Breast epithelium (tissue), 4 donors: ENCODE data around the gene AMFR. TPM values are rescaled to one million over a fixed set of nuclear protein-coding genes. Genes with fewer than 3 reads are reported as not detected.

Experiments
- DNase-seq, 2 donors: peaks; one replicate each; pipeline ENCODE4 v3.0.0-alpha.2; 2019; ENCODE audit warnings: low spot score in 2 of 2
- H3K27ac ChIP-seq, 2 donors: fragments of 200-600 bp; sonication (generic) in 1 of 2; one replicate each; pipeline ENCODE4 v1.5.1; 2016 to 2019; ENCODE audit warnings: mild to moderate bottlenecking in 1 of 2
- H3K27me3 ChIP-seq, 2 donors: fragments of 200-600 bp; sonication (generic) in 1 of 2; one replicate each; pipeline versions ENCODE4 v1.5.1 to v1.6.0; 2017 to 2019; ENCODE audit warnings: control low read depth in 1 of 2, mild to moderate bottlenecking in 1 of 2
- H3K36me3 ChIP-seq: fragments of 200-600 bp; one replicate; pipeline ENCODE4 v1.5.1; 2019
- H3K4me1 ChIP-seq, 2 donors: fragments of 200-600 bp; sonication (generic); one replicate each; pipeline ENCODE4 v1.5.1; 2016 to 2019; ENCODE audit warnings: control low read depth in 1 of 2
- H3K4me3 ChIP-seq, 3 donors: fragments of 200-600 bp; sonication (generic); 1 replicate in 2 of 3; 2 replicates in 1 of 3; pipeline ENCODE4 v1.5.1; 2016 to 2019; ENCODE audit warnings: mild to moderate bottlenecking in 3 of 3, moderate library complexity in 2 of 3
- H3K9me3 ChIP-seq, 2 donors: fragments of 200-600 bp; sonication (generic) in 1 of 2; one replicate each; pipeline ENCODE4 v1.5.1; 2016 to 2019; ENCODE audit warnings: control low read depth in 1 of 2
- POLR2A ChIP-seq: fragments of 450-650 bp; IDR thresholded peaks from one replicate; pipeline ENCODE4 v1.6.1; 2016; ENCODE audit warnings: antibody characterized with exemption, mild to moderate bottlenecking, moderate library complexity
- POLR2AphosphoS5 ChIP-seq, 3 donors: sonication (generic); formaldehyde crosslinking; IDR thresholded peaks; one replicate each; pipeline ENCODE4 v1.6.1; 2017; ENCODE audit warnings: antibody characterized with exemption in 3 of 3
- intact Hi-C: fragments of 100-400 bp; cut with DNase I; formaldehyde crosslinking; loops from one replicate; pipeline ENCODE4 v1.15.1; 2023; ENCODE audit warnings: low total_unique reads
- total RNA-seq, 3 donors: library from RNA; depleted of rRNA; stranded (reverse); fragments of >200 nt; gene quantifications; one replicate each; pipeline ENCODE4 v1.1.0, GENCODE V29; 2016
- TF ChIP-seq, protein P1 (sequence below), 3 donors: fragments of 450-650 bp; IDR thresholded peaks; one replicate each; pipeline ENCODE4 v1.5.1; 2016 to 2017; ENCODE audit warnings: antibody characterized with exemption in 3 of 3, mild to moderate bottlenecking in 3 of 3, moderate library complexity in 3 of 3

AMFR gene
- total RNA-seq, 3 donors from 2014 or later, result 156 to 205 (median 188) TPM

DNA sequence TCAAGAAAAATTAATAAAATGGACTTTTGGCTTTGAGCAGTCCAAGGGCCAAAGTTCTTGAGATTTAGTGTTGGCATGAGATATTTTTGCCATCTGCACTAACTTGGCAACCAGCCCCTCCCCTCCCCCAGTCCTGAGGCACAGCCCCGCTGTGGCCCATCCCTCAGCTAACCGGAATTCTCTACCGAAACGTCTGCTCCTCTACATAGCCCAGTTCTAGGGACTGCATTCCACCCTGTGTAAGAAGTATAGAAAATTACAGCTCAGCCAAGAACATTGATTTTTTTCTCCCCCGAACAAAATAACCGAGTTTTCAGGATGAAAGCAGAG lies 97.5 kb downstream of the AMFR start:
- TF ChIP-seq, protein P1, sequence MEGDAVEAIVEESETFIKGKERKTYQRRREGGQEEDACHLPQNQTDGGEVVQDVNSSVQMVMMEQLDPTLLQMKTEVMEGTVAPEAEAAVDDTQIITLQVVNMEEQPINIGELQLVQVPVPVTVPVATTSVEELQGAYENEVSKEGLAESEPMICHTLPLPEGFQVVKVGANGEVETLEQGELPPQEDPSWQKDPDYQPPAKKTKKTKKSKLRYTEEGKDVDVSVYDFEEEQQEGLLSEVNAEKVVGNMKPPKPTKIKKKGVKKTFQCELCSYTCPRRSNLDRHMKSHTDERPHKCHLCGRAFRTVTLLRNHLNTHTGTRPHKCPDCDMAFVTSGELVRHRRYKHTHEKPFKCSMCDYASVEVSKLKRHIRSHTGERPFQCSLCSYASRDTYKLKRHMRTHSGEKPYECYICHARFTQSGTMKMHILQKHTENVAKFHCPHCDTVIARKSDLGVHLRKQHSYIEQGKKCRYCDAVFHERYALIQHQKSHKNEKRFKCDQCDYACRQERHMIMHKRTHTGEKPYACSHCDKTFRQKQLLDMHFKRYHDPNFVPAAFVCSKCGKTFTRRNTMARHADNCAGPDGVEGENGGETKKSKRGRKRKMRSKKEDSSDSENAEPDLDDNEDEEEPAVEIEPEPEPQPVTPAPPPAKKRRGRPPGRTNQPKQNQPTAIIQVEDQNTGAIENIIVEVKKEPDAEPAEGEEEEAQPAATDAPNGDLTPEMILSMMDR (IDR thresholded peaks at IDR 0.05), result no peak
- TF ChIP-seq POLR2A, result no peak
- TF ChIP-seq POLR2AphosphoS5 (IDR thresholded peaks at IDR 0.05), result no peak
- intact Hi-C loops, result no loop called here

DNA sequence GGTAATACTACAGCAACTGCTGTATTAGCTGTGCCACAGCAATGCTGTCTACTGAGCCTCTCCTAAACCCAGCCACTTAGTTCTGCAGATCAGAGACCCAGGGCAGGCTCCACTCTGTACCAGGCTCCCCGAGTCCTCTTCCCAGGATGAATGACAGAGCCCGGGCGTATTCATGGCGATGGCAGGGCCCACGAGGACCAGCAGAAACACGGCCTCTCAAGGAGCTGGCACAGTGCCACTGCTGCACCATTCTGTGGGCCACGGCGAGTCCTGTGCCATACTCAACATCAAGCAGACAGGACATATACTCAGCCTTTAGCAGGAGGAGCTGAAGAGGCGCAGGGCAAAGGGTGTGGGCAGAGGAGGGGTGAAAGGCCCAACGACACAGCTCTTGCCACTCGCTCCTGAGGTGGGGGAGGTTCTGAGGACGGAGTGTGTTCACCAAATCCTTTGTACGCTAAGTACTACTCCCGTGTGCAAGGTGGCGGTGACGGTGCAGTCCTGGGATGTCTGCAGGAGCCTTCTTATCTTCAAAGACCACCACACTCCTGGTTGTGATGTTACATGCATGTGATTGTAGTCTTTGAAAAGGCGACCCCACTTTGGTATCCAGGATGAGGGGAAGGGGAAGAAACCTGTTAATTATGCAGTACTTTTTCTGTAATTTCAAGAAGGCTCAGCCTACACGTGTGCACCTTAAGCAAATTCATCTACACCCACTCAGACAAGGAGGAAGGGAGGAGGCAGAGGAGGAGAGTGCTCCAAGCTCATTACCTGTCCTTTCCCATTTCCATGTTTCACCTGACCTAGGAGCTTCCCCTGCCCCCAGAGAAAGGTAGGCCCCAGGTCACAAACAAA lies 98.0 kb downstream of the AMFR start:
- H3K36me3 ChIP-seq, result no peaks in the 10 kb centered on the region
- TF ChIP-seq, protein P1 (IDR thresholded peaks at IDR 0.05), result no peak
- TF ChIP-seq POLR2A, result no peak
- no peak overlapping the region for H3K27ac ChIP-seq
- H3K4me1 ChIP-seq, result no peaks in the 10 kb centered on the region
- intact Hi-C loops, result no loop called here
- H3K9me3 ChIP-seq, result no peaks in the 10 kb centered on the region
- H3K27me3 ChIP-seq, result no peaks in the 10 kb centered on the region
- DNase-seq, result no peak
- H3K4me3 ChIP-seq, result no peak overlapping the region

More for the DNA sequence above, 97.5 kb downstream of the AMFR start:
- H3K27me3 ChIP-seq, result no peaks in the 10 kb centered on the region
- no peak for DNase-seq
- no peak overlapping the region for H3K4me3 ChIP-seq
- H3K36me3 ChIP-seq, result no peaks in the 10 kb centered on the region
- no peaks in the 10 kb centered on the region for H3K4me1 ChIP-seq
- no peaks in the 10 kb centered on the region for H3K9me3 ChIP-seq
- H3K27ac ChIP-seq, result no peak overlapping the region

DNA sequence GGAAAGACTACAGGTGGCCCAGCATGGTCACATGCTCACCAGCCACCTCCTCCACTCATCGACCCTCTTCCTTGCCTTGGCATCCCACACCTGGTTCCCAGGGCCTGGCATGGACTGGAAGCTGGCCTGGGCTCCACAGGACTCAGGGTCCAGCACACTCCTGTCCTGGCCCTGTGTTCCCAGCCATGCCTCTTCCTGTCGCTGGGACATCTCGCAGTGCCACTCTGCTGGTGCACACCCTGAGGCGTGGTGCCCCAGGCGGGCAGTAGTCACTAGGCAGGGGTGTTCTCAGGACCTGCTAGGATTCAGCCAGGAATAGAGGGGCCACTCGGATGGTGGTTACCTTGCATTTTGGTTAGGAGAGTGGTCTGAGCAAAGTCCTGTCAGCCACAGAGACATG lies 99.4 kb downstream of the AMFR start:
- intact Hi-C loops, result no loop called here
- no peak overlapping the region for H3K27ac ChIP-seq
- H3K9me3 ChIP-seq, result no peaks in the 10 kb centered on the region
- H3K4me1 ChIP-seq, result no peaks in the 10 kb centered on the region
- H3K27me3 ChIP-seq, result no peaks in the 10 kb centered on the region
- TF ChIP-seq POLR2A (no peak), POLR2AphosphoS5 (IDR thresholded peaks at IDR 0.05) (no peak)
- TF ChIP-seq, protein P1 (IDR thresholded peaks at IDR 0.05), result no peak
- H3K4me3 ChIP-seq, result no peak overlapping the region
- DNase-seq, result no peak
- H3K36me3 ChIP-seq, result no peaks in the 10 kb centered on the region

DNA sequence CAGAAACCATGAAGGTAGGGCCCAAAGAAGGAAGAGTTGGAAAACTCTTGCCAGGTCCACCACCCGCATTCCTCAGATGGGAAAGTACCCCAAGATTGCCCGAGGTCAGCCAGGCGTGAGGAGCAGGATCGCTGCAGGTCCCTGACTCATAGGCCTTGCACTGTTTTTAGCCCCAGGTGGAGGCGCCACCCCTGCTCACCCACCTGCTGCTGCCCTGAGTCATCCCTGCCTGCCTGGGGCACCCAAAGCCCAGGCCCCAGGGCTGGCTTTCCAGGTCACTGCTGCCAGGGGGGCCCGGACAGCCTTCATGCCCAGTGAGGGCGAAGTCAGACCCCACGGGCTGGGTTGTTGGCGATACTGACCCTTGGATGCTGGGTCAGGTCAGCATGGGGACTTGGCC lies 100.9 kb downstream of the AMFR start:
- Histone ChIP-seq H3K4me1 (no peaks in the 10 kb centered on the region), H3K36me3 (no peaks in the 10 kb centered on the region), H3K9me3 (no peaks in the 10 kb centered on the region), H3K27me3 (no peaks in the 10 kb centered on the region), H3K4me3 (no peak overlapping the region), H3K27ac (no peak overlapping the region)
- TF ChIP-seq, protein P1 (IDR thresholded peaks at IDR 0.05), result no peak
- TF ChIP-seq POLR2AphosphoS5 (IDR thresholded peaks at IDR 0.05) (no peak), POLR2A (no peak)
- intact Hi-C loops, result no loop called here
- DNase-seq, result no peak

DNA sequence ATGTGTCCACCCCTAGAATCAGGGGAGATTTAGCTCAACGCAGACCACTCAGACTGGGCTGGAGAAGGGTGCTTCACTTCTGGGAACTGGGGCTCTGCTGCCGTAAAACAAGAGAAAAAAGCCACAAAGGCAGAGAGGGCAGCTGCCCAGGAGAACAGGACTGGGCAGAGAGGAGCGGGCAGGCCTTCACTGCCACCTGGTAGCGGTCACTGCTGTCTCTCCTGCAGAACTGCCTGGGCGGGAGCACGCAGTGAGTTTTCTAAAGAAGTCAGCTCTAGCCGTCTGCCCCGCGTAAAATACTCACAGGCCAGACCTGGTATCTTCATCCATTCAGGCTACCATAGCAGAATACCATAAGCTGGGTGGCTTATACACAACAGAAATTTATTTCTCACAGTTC lies 103.8 kb downstream of the AMFR start:
- Histone ChIP-seq H3K36me3 (no peaks in the 10 kb centered on the region), H3K27me3 (no peaks in the 10 kb centered on the region), H3K4me1 (no peaks in the 10 kb centered on the region), H3K4me3 (no peak overlapping the region), H3K9me3 (no peaks in the 10 kb centered on the region), H3K27ac (no peak overlapping the region)
- TF ChIP-seq, protein P1 (IDR thresholded peaks at IDR 0.05), result no peak
- TF ChIP-seq POLR2AphosphoS5 (IDR thresholded peaks at IDR 0.05) (no peak), POLR2A (no peak)
- intact Hi-C loops, result no loop called here
- no peak for DNase-seq
